GM12891 (cell line): ENCODE results near the gene BCHE.

Experiments
- POLR2A ChIP-seq: IDR thresholded peaks from 2 replicates; pipeline ENCODE4 v1.6.1; 2011; ENCODE audit warnings: low read depth, low read length, control low read depth
- POLR2AphosphoS5 ChIP-seq: IDR thresholded peaks from 2 replicates; pipeline ENCODE4 v1.6.1; 2011; ENCODE audit warnings: low read depth, low read length, control low read depth
- TAF1 ChIP-seq: IDR thresholded peaks from 2 replicates; pipeline ENCODE4 v1.6.1; 2011; ENCODE audit warnings: low read depth, low read length, control low read depth

DNA sequence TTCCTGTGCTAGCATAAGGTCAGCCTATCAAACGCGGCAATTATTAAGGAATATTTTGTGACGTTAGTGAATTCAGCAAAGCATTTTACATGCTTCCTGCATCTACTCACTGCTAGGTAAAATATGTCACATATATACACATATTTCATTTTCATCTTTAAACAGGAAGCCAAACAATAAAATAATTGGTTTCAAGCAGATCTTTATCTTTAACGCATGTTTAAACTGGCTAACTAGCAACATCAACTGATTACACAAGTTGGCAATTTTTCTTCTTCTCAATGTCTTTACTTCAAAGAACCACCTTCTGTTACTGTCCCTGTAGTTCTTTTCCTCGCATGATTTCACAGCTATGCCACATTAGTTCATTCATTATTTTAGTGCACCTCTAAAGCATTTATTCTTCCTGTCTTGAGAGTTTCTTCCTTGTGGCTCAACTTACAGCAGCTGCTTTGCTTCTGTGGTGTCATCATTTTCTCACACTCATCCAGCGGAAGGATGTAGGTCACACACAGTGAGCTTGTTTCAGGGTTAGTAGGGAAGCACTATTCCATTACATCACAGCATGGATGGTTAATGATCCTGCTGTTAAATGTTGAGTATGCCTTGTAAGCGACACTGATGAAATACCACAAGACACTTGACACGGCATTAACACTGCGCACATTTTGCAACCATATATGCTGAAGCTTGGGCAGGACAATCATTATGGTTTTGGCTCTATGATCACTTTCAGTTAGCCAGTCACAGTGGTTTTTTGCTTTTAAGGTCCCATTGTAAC is 2.3 kb upstream of the BCHE start:
- TF ChIP-seq POLR2A, result no peak
- no peak for TF ChIP-seq TAF1
- TF ChIP-seq POLR2AphosphoS5, result no peak
